Hepatocyte (in vitro differentiated cells): ENCODE measurements around the gene PLEKHA7. TPM values are rescaled to one million over a fixed set of nuclear protein-coding genes. Genes with fewer than 3 reads are reported as not detected.

Experiments
- DNase-seq: peaks from one replicate; pipeline ENCODE4 v3.0.0-alpha.2; 2016; ENCODE audit warnings: low spot score
- H2AFZ ChIP-seq: fragments of 200-600 bp; sonication (generic); 2 replicates; pipeline ENCODE4 v1.6.0; 2016; ENCODE audit warnings: antibody characterized with exemption, mild to moderate bottlenecking
- H3K27ac ChIP-seq: fragments of 200-600 bp; sonication (generic); 2 replicates; pipeline ENCODE4 v1.5.1; 2016; ENCODE audit warnings: mild to moderate bottlenecking
- H3K27me3 ChIP-seq: fragments of 200-600 bp; sonication (generic); 2 replicates; pipeline ENCODE4 v1.6.1; 2016
- H3K36me3 ChIP-seq: fragments of 200-600 bp; sonication (generic); replicated peaks from 2 replicates; pipeline ENCODE4 v1.5.1; 2016; ENCODE audit warnings: low read depth; ENCODE audit not compliant: insufficient read depth
- H3K4me1 ChIP-seq: fragments of 200-600 bp; sonication (generic); 2 replicates; pipeline ENCODE4 v1.5.1; 2016; ENCODE audit warnings: mild to moderate bottlenecking, moderate library complexity; ENCODE audit not compliant: insufficient read depth
- H3K4me2 ChIP-seq: fragments of 200-600 bp; sonication (generic); 2 replicates; pipeline ENCODE4 v1.6.0; 2016
- H3K4me3 ChIP-seq: fragments of 200-600 bp; sonication (generic); 2 replicates; pipeline ENCODE4 v1.5.1; 2016; ENCODE audit warnings: mild to moderate bottlenecking
- H3K79me2 ChIP-seq: fragments of 200-600 bp; sonication (generic); 2 replicates; pipeline ENCODE4 v1.6.0; 2017; ENCODE audit warnings: mild to moderate bottlenecking
- H3K9me2 ChIP-seq: fragments of 200-600 bp; sonication (generic); replicated peaks from 2 replicates; pipeline ENCODE4 v1.6.0; 2017; ENCODE audit warnings: mild to moderate bottlenecking; ENCODE audit not compliant: insufficient read depth
- H3K9me3 ChIP-seq: fragments of 200-600 bp; sonication (generic); 2 replicates; pipeline ENCODE4 v1.5.1; 2016; ENCODE audit warnings: low read depth, mild to moderate bottlenecking
- H4K20me1 ChIP-seq: fragments of 200-600 bp; sonication (generic); 2 replicates; pipeline ENCODE4 v1.6.0; 2016; ENCODE audit warnings: mild to moderate bottlenecking; ENCODE audit not compliant: insufficient read depth, poor library complexity, severe bottlenecking
- EZH2 ChIP-seq: fragments of 200-600 bp; sonication (generic); IDR thresholded peaks from 2 replicates; pipeline ENCODE4 v1.6.1; 2016; ENCODE audit warnings: antibody characterized with exemption, mild to moderate bottlenecking, borderline replicate concordance
- EZH2phosphoT487 ChIP-seq: fragments of 200-600 bp; sonication (generic); IDR thresholded peaks from one replicate; pipeline ENCODE4 v1.6.1; 2018; ENCODE audit warnings: antibody characterized with exemption, mild to moderate bottlenecking, low read depth, moderate library complexity; ENCODE audit not compliant: unreplicated experiment, severe bottlenecking
- WGBS: methylation state at CpG from one replicate; pipeline ENCODE4 v1.1.6; 2016; ENCODE audit warnings: low lambda C conversion rate; ENCODE audit errors: missing lambda C conversion rate; 5-methylcytosine and 5-hydroxymethylcytosine counted together
- polyA plus RNA-seq: library from polyadenylated mRNA; unstranded; fragments of >200 nt; fragmentation: Nextera tagmentation; extraction: Ambion mirVana; gene quantifications from 2 replicates; pipeline ENCODE4 v1.2.1, GENCODE V29; 2016
- total RNA-seq: library from RNA; depleted of rRNA; stranded (reverse); fragments of >200 nt; gene quantifications from 2 replicates; pipeline ENCODE4 v1.2.3, GENCODE V29; 2014
- TF ChIP-seq, protein P1 (sequence below): fragments of 200-600 bp; sonication (generic); IDR thresholded peaks from 2 replicates; pipeline ENCODE4 v1.5.1; 2016; ENCODE audit warnings: antibody characterized with exemption, mild to moderate bottlenecking; ENCODE audit not compliant: poor library complexity

The PLEKHA7 gene
- total and polyA plus RNA-seq, 2 experiments from 2014 or later: 16.7 to 35.6 TPM

DNA sequence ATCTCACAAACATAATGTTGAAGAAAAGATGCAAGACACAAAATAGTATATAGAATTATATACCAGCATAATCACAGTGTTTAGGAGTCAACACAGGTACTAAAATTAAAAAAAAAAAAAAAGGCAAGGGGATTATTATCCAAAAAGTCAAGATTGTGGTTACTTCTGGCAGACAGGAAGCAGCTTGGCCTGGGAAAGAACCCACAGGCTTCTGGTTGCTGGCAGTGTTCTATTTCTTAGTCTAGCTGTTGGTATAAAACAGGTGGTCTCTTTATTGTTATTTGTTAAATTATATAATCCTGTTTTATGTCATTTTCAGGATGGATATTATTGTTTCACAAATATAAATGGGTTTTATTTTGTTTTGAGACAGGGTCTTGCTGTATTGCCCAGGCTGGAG is 221.8 kb downstream of the PLEKHA7 start:
- H3K4me1 ChIP-seq: peaks cover 6% of the 10 kb centered on the region
- DNase-seq: no peak
- H4K20me1 ChIP-seq: no peaks in the 10 kb centered on the region
- no peak overlapping the region for H3K4me2 ChIP-seq
- no peaks in the 10 kb centered on the region for H3K36me3 ChIP-seq
- no peaks in the 10 kb centered on the region for H3K27me3 ChIP-seq
- H3K4me3 ChIP-seq: no peak overlapping the region
- no peak overlapping the region for H2AFZ ChIP-seq
- H3K9me2 ChIP-seq: no peaks in the 10 kb centered on the region
- H3K9me3 ChIP-seq: no peaks in the 10 kb centered on the region
- no peak for TF ChIP-seq EZH2phosphoT487
- TF ChIP-seq, protein P1, sequence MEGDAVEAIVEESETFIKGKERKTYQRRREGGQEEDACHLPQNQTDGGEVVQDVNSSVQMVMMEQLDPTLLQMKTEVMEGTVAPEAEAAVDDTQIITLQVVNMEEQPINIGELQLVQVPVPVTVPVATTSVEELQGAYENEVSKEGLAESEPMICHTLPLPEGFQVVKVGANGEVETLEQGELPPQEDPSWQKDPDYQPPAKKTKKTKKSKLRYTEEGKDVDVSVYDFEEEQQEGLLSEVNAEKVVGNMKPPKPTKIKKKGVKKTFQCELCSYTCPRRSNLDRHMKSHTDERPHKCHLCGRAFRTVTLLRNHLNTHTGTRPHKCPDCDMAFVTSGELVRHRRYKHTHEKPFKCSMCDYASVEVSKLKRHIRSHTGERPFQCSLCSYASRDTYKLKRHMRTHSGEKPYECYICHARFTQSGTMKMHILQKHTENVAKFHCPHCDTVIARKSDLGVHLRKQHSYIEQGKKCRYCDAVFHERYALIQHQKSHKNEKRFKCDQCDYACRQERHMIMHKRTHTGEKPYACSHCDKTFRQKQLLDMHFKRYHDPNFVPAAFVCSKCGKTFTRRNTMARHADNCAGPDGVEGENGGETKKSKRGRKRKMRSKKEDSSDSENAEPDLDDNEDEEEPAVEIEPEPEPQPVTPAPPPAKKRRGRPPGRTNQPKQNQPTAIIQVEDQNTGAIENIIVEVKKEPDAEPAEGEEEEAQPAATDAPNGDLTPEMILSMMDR: no peak
- TF ChIP-seq EZH2: no peak
- no peaks in the 10 kb centered on the region for H3K79me2 ChIP-seq
- H3K27ac ChIP-seq: peak overlapping the region; percentile 88

GRCh38 chr11:16791191-16791961 is 222.8 kb downstream of the PLEKHA7 start:
- H3K4me1 ChIP-seq: peaks cover 9% of the 10 kb centered on the region
- no peaks in the 10 kb centered on the region for H3K9me3 ChIP-seq
- H4K20me1 ChIP-seq: no peaks in the 10 kb centered on the region
- peak overlapping the region; percentile 88 for H3K27ac ChIP-seq
- DNase-seq: peak; percentile 75
- no peaks in the 10 kb centered on the region for H3K27me3 ChIP-seq
- WGBS: 77% methylated on average over 13 of the region's 13 CpGs
- H2AFZ ChIP-seq: no peak overlapping the region
- no peaks in the 10 kb centered on the region for H3K36me3 ChIP-seq
- peak overlapping the region; percentile 56 for H3K4me2 ChIP-seq
- TF ChIP-seq, protein P1: no peak
- TF ChIP-seq EZH2: no peak
- H3K9me2 ChIP-seq: no peaks in the 10 kb centered on the region
- H3K79me2 ChIP-seq: no peaks in the 10 kb centered on the region
- no peak overlapping the region for H3K4me3 ChIP-seq

DNA sequence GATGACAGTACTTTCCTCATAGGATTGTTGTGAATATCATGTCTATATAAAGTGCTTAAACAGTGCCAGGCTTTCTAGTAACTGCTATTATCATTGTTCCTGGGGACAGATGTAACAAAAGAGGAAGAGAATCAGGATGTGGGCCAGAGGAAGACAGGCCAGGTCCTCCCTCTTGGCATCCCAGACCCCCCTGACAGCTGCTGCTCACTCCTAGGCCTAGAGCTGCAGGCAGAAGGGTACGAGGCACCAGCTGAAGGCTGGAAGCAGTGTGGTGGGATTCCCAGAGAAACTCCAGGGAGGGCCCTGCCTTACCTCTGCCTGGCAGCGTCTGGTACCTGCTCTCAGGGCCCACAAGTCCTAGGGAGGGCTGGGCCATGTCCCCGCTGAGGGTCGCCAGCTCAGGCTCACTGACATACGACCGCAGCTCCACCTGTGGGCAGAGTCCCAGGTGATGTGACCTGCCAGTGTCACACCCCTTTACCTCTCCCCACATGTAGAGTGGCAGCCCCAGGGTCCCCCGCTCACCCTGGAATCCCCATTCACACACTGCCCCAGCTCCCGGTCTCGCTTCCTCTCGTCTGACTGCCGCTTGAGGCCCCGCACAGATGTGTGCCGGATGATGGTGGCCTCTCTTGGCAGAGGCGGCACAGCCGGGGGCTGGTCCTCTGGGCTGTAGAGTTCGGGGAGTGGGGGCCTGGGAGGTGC is 223.6 kb downstream of the PLEKHA7 start:
- Histone ChIP-seq H3K4me1 (peaks cover 12% of the 10 kb centered on the region), H4K20me1 (no peaks in the 10 kb centered on the region), H3K27me3 (no peaks in the 10 kb centered on the region), H2AFZ (no peak overlapping the region), H3K79me2 (no peaks in the 10 kb centered on the region), H3K4me3 (no peak overlapping the region), H3K9me3 (no peaks in the 10 kb centered on the region), H3K4me2 (no peak overlapping the region), H3K9me2 (no peaks in the 10 kb centered on the region), H3K27ac (peak overlapping the region; percentile 71), H3K36me3 (no peaks in the 10 kb centered on the region)
- no peak for TF ChIP-seq EZH2
- no peak for TF ChIP-seq EZH2phosphoT487
- TF ChIP-seq, protein P1: no peak
- DNase-seq: no peak
- WGBS: 95% methylated on average over 16 of the region's 16 CpGs
